GM06990 (cell line): Measurements from ENCODE around the gene PLAC8L1.

Experiments used
- DNase-seq: peaks from one replicate; pipeline ENCODE4 v3.0.0-alpha.2; 2011; ENCODE audit not compliant: insufficient read length; ENCODE audit errors: extremely low read depth
- H3K27me3 ChIP-seq: replicated peaks from 2 replicates; pipeline ENCODE4 v1.6.0; 2011; ENCODE audit warnings: low read length; ENCODE audit not compliant: control insufficient read depth, insufficient read depth
- H3K36me3 ChIP-seq: 2 replicates; pipeline ENCODE4 v1.5.1; 2011; ENCODE audit warnings: low read length; ENCODE audit not compliant: control insufficient read depth, insufficient read depth
- H3K4me3 ChIP-seq: replicated peaks from 2 replicates; pipeline ENCODE4 v1.5.1; 2011; ENCODE audit warnings: low read depth, mild to moderate bottlenecking, control low read depth, low read length
- TF ChIP-seq, protein P1 (sequence below): IDR thresholded peaks from 2 replicates; pipeline ENCODE4 v1.5.1; 2011; ENCODE audit warnings: low read length, control low read depth, mild to moderate bottlenecking, inconsistent platforms; ENCODE audit not compliant: insufficient read depth, poor library complexity, severe bottlenecking

PLAC8L1 gene

DNA sequence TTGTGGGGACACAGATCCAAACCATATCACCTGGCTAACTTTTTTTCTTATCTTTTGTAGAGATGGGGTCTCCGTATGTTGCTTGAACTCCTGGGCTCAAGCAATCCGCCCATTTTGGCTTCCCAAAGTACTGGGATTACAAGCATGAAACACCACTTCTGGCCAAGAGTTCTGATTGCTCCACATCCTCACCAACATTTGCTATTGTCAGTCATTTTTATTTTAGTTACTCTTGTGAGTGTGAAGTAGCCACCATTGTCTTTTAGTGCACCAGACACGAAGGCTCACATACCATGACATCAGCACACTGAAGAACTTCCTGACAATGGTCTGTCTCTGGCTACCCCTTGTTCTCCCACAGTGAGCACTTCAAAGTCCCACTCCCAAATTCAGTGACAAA lies 17.3 kb downstream of the PLAC8L1 start:
- TF ChIP-seq, protein P1, sequence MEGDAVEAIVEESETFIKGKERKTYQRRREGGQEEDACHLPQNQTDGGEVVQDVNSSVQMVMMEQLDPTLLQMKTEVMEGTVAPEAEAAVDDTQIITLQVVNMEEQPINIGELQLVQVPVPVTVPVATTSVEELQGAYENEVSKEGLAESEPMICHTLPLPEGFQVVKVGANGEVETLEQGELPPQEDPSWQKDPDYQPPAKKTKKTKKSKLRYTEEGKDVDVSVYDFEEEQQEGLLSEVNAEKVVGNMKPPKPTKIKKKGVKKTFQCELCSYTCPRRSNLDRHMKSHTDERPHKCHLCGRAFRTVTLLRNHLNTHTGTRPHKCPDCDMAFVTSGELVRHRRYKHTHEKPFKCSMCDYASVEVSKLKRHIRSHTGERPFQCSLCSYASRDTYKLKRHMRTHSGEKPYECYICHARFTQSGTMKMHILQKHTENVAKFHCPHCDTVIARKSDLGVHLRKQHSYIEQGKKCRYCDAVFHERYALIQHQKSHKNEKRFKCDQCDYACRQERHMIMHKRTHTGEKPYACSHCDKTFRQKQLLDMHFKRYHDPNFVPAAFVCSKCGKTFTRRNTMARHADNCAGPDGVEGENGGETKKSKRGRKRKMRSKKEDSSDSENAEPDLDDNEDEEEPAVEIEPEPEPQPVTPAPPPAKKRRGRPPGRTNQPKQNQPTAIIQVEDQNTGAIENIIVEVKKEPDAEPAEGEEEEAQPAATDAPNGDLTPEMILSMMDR, result no peak
- H3K36me3 ChIP-seq, result no peaks in the 10 kb centered on the region

DNA sequence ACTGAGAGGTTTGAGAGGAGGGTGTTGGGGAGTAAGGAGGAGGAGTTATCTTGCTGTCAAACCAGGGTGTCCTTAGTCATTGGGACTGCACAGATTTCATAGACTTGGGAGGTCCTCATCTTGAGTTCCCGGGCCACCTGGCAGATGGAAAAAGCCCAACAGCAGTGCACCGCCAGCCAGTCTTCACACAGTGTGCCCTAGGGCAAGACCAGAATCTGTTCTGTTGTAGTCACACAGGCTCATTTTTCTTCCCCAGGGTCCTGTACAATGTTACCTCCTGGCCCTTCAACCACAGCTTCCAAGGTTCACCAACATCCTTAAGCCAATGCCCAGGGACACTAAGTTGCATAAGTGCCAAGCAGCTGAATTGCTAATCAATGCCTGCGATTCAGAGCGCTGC lies 21.0 kb downstream of the PLAC8L1 start:
- TF ChIP-seq, protein P1, result no peak
- Histone ChIP-seq H3K27me3 (no peaks in the 10 kb centered on the region), H3K36me3 (no peaks in the 10 kb centered on the region), H3K4me3 (no peak overlapping the region)
- DNase-seq, result no peak

More for the DNA sequence above, 17.3 kb downstream of the PLAC8L1 start:
- no peak overlapping the region for H3K4me3 ChIP-seq
- no peaks in the 10 kb centered on the region for H3K27me3 ChIP-seq
- DNase-seq, result no peak

DNA sequence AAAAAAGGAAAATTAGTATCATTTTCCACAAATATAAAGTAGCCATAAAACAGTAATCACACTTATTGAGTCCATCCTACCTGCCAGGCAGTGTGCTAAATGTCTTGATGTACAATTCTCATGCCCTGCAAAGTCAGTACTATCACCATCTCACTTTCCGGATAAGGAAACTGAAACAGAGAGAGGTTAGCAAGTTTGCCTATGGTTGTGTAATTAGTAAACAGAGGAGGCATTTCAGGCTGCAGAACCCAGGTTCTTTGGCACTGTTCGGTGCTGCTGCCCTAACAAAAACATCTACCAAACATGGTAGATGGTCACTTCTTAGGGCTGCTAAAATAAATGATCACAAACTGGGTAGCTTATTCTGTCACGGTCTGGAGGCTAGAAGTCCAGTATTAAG lies 22.6 kb downstream of the PLAC8L1 start:
- no peaks in the 10 kb centered on the region for H3K27me3 ChIP-seq
- H3K4me3 ChIP-seq, result no peak overlapping the region
- no peak for DNase-seq
- TF ChIP-seq, protein P1, result no peak
- no peaks in the 10 kb centered on the region for H3K36me3 ChIP-seq

DNA sequence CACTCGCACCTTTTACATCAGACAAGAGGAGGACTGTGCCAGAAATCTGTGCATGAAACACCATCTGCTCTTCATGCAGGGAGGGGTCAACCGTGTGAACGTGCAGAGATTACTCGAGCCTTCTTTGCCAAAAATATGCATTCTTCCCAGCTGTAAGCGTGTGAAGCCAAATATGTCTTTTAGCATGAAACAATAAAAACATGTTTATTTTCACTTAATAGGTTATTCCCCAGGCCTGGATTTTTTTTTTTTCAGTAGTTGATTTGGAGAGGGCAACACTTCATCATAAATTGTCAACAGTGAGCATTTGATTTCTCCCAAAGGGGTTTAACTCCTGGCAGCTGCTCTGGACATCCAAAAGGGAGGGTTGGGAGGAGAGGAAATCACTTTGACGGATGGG lies 23.8 kb downstream of the PLAC8L1 start:
- DNase-seq, result no peak
- H3K36me3 ChIP-seq, result no peaks in the 10 kb centered on the region
- H3K4me3 ChIP-seq, result no peak overlapping the region
- H3K27me3 ChIP-seq, result no peaks in the 10 kb centered on the region
- TF ChIP-seq, protein P1, result no peak

DNA sequence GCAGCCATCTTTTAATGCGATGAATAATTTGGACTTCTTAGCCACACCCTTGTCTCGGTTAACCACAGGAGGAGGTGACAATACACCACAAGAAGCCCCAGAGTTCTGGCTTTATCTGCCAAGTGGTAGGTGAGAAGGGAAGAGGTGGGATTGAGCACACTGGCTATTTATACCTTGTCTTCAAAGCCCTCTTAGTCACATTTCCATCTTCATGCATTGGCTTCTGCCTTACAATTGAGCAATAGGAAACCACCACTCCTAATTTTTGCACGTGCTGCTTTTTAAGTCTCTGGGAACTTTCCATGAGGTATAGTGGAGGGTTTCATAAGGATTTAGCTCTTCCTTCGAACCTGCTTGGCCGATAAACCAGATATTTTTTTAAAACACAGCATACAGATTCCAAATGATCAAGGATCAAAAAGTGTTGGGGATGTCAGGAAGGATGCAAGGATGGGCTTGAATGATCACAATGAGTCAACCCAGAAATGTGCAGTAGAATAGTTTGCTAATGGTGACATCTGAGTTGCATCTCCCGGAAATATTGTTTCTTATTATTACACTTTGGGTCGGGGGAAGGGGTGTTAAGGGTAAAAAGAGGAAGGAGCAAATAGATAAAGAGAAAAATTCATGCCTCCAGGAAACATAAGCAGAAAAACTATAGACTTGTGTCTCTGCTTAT lies 25.5 kb downstream of the PLAC8L1 start:
- DNase-seq, result no peak

More for the DNA sequence above, 25.5 kb downstream of the PLAC8L1 start:
- no peak overlapping the region for H3K4me3 ChIP-seq
- TF ChIP-seq, protein P1, result no peak
- H3K27me3 ChIP-seq, result no peaks in the 10 kb centered on the region
- no peaks in the 10 kb centered on the region for H3K36me3 ChIP-seq
